GM19240 (cell line): ENCODE data around the gene LIMCH1.
"Not testable (repeated sequence)": the region's sequence is repeated elsewhere in the genome, so short reads cannot be mapped to it uniquely, and the experiment has no call there.

Experiments used
- DNase-seq: peaks from one replicate; pipeline ENCODE4 v3.0.0; 2011; ENCODE audit warnings: low spot score; ENCODE audit not compliant: insufficient read length

Gene LIMCH1

DNA sequence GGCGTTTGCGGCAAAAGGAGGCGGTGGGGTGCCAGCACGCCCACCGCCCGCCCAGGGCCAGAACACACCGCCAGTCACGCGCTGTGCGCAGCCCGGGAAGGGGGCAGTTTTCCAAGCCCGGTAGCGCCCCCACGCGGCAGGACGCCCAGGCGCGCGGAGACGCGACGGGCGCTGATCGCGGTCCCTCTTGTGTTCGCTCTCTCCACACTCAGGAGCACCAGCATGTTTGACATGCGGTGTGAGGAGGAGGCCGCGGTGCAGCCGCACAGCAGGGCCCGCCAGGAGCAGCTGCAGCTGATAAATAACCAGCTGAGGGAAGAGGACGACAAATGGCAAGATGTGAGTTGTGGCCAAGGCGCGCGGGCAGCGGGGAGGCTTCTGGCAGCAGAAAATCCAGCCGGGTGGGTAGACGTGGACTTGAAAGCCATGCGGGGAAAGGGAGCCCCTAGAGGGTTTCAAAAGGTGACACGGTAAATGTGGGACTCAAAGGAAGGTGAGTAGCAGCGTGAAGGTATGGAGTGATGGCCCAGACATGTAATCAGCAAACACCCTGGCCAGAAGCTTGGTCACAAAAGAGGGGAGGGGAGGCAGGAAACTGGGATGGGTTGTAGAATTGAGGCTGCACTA lies 106.4 kb downstream of the LIMCH1 start:
- DNase-seq, result no peak

GRCh38 chr4:41644915-41645295 lies 106.9 kb downstream of the LIMCH1 start:
- no peak for DNase-seq

- DNase-seq, result no peak
These were observed 107.9 kb downstream of the LIMCH1 start for GRCh38 chr4:41645728-41646390.

DNA sequence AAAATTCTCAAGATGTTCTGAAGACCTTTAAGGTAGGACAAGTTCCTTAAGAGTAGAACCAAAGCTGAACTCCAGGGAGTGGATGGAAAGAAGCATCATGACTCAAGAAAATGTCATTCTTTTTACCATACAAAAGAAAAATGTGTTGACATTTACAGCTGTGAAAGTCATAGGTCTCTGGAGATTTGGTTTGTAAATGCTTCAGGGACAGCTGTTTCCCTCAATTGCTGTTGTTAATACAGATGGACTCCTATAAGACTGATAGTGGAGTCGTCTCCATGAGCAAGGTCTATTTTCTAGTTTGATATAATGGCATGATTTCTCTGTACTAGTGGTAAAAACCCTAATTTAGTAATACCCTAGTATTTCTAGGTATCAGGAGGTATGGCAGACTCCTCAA lies 108.9 kb downstream of the LIMCH1 start:
- no peak for DNase-seq

DNA sequence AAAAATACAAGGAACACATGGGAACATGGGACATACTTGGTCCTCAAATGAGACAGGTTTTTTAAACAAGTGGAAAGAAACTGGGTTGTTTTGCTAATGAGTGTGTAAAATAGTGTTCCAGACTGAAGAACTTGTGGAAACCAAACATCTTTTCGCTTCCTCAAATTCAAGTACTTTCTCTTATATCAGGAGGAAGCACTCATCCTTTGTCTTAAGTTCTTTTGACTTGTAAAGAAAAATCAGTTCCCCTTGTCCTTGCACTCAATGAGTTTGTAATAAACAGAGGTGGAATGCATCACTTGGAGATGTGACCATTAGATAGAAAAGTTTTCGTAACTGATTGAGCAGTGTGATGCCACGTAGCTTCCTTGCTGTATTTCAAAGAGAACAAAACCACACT lies 109.4 kb downstream of the LIMCH1 start:
- no peak for DNase-seq

DNA sequence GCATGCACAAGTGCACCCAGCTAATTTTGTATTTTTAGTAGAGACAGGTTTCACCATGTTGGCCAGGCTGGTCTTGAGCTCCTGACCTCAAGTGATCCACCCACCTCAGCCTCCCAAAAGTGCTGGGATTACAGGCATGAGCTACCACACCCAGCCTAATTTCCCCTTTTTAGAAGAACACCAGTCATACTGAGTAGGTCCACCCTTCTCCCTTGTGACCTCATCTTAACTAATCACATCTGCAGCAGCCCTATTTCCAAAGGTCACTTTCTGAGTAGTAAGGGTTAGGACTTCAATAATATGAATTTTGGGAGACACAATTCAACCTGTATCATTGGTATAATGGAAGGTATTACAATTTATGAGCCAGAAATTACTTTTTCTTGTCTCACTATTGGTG lies 113.2 kb downstream of the LIMCH1 start:
- DNase-seq, result not testable (repeated sequence)

DNA sequence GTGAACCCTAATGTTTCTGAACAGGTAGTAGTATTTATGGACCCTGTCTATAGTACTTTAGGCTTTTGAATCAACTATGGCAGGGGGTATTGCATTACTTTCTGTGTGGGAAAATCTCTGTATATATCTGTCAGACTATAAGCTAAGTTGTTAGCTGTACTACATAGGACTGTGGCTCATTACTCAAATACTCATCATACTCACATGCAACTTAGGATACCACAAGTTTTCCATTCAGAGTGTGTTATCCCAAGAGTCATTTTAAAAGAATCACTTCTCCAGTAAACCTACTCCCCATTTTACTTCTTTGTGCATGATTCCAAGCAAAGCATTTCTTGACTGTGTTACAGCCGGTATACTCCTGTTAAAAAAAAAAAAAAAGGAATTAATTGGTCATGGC lies 115.0 kb downstream of the LIMCH1 start:
- DNase-seq, result no peak

- no peak for DNase-seq
These were observed 115.6 kb downstream of the LIMCH1 start for GRCh38 chr4:41653523-41653922.

DNA sequence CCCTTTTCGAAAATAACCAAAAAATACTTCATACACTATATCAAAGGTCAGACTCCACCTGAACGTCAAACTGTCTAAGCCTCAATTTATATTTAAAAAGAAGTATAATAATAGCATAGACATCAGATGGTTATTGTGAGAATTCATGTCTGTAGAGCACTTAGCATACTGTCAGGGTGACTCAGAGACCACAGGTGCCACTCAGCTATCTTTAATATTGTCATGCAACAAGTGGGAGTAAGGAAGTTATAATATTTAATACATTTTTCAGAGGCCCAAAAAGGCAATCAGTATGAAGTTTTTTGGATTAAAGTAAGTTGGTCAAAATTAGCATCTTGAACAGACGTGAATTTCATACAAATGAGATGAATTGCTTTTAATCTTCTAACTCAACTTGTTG lies 117.2 kb downstream of the LIMCH1 start:
- no peak for DNase-seq

GRCh38 chr4:41656106-41656505 lies 118.1 kb downstream of the LIMCH1 start:
- no peak for DNase-seq

DNA sequence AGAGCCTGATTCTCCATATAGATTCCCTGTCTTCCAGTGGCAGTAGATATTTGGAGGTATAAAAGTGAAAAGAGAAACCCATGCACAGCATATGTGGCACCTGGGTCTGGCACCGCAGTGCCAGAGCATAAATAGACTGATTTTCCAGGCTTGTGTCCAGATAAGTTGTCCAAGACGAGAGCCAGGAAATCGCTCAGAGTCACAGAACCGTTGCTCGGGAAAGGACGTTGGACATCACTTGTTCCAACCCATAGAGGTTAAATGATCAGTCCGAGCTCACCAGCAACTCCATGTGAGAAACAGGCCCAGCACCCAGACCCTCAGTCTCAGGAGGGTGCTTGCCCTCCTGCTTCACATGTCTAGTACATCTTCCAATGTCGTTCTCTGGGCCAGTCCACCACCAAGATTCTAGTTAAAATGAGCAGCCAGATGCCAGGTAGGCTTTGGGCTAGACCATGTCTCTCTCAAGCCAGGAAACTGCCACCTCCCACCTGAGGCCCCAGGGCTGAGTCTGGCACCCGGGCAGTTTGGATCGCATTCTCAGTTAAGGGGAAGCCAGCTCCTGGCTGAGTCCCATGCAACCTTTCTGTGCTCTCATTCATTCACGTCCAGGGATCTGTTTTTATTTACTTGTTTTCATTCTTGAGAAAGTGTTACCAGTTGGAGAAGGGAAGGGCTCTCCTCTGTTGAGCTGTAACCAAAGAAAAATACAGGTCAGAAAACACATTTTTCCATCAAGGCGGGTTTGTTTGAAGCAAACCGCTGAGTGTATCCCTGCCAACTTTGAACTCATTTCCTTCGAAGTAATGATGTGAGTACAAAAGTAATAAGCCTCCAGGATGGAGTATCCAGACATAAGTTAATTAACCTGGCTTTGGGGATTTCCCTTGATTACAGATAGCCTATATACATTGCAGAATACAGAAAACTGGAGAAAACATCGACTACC lies 118.9 kb downstream of the LIMCH1 start:
- DNase-seq, result no peak

DNA sequence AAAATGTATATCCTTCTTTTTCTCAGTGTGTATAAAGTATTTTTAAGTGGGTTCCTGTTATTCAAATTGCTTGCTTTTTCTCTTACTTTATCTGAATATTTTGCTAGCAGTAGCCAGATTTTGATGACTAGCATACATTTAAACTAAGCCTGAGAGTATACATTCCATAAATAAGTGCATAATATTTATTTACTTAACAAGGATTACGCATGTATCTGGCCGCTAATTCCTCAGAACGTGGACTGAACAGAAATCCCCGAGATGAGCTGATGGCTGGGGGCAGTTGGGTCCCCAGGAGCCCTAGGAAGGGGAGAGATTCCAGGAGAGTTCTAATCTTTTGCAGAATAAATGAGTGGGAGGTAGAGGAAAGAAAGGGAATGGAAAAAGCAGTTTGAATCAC lies 119.6 kb downstream of the LIMCH1 start:
- no peak for DNase-seq

DNA sequence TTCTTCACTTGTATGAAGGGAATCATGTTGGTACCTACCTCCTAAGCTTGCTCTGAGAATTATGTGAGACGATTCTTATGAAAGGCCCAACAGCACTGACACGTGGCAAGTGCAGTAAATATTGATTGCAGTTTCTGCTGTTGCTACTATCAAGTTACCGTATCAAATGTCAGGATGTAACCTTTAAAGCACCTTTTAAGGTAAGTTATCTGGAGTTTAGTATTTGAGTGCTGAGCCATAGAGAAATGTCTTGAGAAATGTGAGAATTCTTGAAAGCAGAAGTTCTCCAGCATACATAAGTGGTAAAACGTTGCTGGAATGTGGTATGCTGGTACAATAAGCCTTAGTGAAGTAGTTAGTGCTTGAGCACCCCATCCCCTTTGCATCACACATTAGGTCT lies 120.2 kb downstream of the LIMCH1 start:
- DNase-seq, result no peak

DNA sequence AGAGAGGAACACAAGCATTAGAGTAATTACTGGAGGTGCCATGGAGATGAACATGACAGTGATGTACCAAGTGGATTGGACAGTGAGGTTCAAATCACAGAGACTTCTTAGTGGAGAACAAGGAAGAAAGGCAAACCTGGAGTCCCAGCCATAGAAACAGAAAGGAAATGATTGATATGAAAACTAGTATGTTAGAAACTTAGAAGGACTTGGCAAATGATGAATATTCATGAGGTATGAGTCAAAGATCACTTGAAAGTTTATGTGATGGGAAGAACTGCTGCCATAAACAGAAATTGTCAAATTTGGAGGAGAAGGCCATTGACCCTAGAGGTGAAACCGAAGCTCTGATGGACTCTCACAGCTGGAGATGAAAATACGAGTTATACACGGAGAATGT lies 122.4 kb downstream of the LIMCH1 start:
- DNase-seq, result no peak

DNA sequence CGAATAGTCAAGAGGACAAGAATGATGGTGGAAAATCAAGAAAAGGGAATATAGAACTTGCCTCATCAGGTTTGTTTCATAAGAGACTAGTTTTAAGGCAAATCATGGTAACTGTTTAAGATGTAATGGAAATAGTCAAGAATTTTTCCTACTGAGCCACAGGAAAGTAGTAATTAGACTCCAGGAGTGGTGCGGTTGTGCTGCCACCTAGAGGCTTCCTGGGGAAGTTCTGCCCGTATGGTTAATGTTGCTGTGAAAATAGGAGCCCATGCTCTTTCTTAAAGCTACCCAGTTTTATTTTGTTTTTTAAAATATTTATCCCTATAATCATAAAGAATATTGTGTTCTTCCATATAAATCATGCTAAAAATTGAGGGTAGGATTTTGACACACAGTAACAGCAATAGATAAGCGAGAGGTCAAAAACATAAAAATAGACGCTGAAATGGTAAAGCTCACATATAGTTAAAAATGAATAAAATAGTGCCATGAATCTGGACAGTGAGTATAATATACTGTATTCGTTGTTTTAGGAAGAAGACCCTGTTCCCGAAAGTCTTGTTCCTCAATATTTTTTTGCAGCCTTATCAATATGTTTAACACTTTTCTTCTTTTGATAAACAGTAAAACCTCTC lies 123.6 kb downstream of the LIMCH1 start:
- peak; percentile 13 for DNase-seq

- DNase-seq, result no peak
These were observed 127.8 kb downstream of the LIMCH1 start for GRCh38 chr4:41665636-41666207.

DNA sequence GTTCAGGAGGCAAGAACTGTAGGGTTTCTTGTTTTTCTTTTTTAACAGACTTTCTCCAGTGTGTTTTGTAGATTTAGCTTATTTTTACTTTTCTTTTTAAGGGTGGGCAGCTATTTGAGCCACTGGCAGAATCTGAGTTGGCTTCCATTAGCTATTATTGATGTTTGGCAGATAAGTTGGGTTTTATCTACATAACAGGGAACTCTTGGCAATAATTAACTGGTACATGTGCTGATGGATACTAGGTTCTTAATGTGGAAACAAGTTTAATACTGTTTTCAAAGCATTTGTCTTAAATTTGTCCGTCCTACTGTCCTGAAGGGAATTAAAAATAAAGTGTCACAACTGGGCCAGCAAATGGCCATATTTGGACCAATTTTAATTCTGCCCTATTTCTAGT lies 130.1 kb downstream of the LIMCH1 start:
- no peak for DNase-seq

DNA sequence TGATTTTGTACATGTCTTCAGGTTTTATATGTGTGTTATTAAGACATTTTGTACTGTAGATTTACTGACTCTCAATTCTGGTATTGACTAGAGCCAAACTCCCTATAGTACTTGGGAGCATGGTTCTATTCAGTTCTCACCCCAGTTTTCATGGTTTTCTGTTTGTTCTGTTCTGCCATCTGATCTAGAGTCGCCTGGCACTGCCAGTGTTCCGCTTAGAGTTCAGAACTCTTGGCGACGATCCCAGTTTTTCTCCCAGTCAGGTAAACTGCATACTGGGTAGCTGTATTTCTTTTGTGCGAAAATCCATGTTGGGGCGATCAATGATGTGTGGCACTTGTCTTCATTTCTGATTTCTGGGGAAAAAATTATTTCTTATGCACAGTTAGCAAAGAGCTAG lies 132.6 kb downstream of the LIMCH1 start:
- DNase-seq, result no peak

GRCh38 chr4:41670982-41671381 lies 133.0 kb downstream of the LIMCH1 start:
- no peak for DNase-seq

GRCh38 chr4:41678086-41678816 lies 140.3 kb downstream of the LIMCH1 start:
- no peak for DNase-seq

DNA sequence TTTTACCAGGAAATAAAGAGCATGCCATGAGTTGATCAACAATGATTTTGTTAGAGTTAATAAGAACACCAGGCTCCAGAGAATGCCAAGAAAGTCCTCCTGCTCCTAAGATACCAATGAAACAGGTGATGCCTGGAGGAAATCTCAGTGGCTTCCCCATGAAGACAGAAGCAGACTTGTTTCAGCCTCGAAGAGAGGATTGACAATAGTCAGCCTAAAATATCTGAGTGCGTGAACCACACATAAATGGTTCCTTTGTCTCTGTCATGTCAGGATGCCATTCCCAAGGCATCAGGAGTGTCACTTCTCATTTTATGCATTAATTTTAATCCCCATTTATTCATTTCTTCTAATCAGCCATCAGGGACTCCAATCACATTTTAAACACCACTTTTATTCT lies 141.0 kb downstream of the LIMCH1 start:
- no peak for DNase-seq
